Activated T-cell treated with anti-CD3 and anti-CD28 coated beads for 1 hour (primary cell): Measurements from ENCODE around the gene CADM1.

Experiments
- DNase-seq: peaks from one replicate; pipeline ENCODE4 v3.0.0-alpha.2; 2020; ENCODE audit warnings: low read depth

CADM1 gene

DNA sequence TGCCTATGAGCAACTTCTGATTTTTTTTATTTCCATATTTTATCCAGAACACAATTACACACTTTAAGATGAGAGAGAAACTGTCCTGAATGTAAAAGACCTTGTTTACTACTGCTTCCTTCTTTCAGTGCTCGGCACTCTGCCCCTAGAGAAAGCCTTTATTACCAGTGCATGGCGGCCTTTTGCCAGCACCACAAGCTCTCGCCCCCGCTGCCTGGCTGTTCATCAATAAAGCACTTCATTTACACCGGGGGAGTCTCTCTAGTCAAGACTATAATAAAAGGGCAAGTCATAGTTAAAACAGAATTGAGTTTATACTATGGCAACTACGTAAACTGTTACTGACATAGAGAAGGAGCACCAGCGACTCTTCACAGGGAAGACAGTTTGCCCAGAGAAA, 259.5 kb downstream of the CADM1 start:
- no peak for DNase-seq

- no peak for DNase-seq
Measured at GRCh38 chr11:115244296-115244695, 259.9 kb downstream of the CADM1 start.

DNA sequence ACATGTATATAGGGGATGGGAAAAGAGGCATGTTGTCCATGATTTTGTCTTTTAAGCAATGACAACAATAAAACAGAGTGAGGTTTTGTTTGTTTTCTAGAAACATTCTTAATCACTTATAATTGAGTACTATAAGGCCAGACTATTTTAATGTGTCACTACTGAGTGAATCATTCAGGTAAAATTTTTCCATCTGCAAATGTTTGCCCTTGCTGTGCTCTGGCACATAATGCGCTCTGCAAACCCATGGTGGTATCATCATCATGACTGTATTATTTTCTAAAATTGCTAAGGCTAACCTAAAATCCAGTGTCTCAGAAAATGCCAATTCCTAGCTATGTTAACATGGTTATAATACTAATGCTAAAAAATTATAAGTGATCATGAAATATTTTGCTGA, 261.2 kb downstream of the CADM1 start:
- DNase-seq: no peak

- DNase-seq: no peak
Measured at GRCh38 chr11:115241899-115242298, 262.3 kb downstream of the CADM1 start.

- DNase-seq: no peak
Measured at GRCh38 chr11:115238791-115239190, 265.4 kb downstream of the CADM1 start.

DNA sequence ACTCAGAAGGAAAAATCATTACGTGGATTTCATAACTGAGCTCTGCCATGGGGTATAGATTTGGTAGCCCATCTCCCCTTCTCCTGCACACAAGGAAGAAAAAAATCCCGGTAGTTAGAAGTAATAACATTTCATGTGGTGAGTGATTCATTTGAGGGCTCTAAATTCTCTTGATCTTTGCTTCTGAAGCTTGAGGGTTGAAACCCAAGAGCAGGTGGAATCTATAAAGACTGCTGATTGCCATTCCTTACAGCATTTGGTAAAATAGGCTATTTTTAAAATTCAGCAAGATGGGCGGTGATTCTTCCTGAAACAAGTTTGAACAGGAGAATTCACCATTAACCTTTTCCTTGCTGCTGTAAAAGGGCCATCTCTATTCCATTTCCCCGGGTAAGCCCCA, 266.1 kb downstream of the CADM1 start:
- DNase-seq: no peak

GRCh38 chr11:115237578-115237977, 266.6 kb downstream of the CADM1 start:
- DNase-seq: no peak

- no peak for DNase-seq
Measured at GRCh38 chr11:115234794-115235193, 269.4 kb downstream of the CADM1 start.

- no peak for DNase-seq
Measured at GRCh38 chr11:115226556-115226955, 277.7 kb downstream of the CADM1 start.

DNA sequence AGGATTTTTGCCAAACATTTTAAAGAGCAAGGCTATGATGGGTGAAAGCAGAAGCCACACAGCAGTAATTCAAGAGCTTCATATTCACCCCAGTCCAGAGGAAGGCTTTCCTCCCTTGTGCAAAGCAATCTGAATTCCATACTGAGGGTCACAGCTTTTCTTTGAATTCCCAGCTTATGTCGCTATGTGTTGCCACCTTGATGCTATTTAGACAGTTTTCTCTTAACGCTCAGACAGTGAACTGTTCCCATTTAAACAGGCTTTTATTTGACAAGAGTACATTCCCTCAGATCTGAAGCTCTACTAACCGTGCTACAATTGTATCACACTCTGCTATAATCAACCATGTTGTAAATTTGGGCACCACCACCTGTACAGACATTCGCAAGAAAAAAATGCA, 279.7 kb downstream of the CADM1 start:
- no peak for DNase-seq

DNA sequence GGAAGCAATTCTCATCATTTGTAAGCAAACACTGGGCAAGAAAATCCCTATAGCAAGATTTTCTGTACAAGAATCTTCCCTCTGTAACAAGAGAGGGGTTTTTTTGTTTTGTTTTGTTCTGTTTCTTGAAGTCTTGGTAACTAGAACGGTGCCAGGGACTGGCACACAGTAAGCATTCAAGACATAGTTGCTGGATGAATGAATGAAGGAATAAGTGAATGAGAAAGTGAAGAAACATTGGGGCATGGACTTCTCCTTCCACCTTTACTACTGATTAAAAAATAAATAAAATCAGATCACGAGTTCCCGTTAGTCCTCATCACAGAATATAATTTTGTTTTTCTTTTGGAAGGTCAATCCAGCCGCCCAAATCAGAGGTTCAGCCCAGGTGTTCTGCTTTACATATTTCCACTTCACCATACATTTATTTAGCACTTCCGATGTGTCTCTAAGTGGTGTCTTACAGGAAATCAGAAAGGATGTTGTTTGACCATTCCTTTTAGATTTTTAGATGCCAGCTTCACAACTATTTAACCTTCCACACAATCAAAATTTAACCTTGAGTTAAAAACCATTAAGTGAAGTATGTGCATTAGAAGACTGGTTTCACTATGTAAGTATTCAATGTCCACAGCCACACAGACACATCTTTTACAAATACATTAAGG, 281.2 kb downstream of the CADM1 start:
- DNase-seq: no peak

DNA sequence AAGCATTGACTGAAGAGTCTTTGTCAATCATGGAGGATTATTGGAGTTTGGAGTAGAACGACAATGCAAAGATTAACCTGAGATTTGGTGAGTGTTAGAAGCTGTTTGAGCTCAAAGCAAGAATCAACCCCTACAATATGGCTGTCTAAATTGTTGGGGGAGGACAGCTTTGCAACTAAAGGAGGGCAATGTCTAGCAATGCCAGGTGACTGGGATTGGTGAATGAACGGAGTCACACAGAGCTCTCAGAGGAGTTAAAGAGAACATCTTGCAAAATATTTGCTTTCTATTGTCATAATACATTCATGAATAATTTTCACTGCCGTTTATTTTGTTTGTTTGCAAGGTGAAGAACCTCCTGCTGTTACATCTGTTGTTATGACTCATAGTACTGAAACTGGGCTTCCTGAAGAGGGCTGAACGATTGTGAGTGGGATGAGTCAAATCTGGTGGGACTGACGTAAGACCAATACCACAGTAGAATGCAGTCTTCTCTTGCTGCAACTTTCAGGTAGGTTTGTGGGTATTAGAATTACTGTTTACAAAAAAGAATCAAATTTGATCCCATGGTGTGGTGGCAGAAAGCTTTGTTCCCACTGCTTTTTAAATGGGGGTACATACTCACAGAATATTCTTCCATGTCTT, 281.9 kb downstream of the CADM1 start:
- DNase-seq: no peak

GRCh38 chr11:115221461-115222069, 282.6 kb downstream of the CADM1 start:
- DNase-seq: no peak

GRCh38 chr11:115220911-115221310, 283.3 kb downstream of the CADM1 start:
- DNase-seq: no peak

DNA sequence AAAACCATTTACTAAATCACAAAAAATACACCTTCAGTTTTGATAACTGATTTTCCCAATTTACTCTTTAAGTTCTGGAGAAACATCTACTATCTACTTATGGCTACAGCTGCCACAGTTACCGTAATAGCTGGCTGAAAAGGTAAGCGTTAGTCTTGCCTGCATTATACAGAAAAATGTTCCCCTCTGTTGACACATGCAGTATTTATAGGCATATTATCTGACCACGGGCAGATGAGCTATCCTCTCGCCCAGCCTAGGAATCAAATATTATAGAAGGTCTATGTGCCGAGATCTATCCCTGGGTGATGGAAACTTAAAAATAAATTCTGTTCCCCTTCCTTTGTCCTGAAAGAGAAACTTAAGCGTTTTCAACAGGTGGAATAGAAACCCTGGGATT, 283.8 kb downstream of the CADM1 start:
- DNase-seq: no peak

GRCh38 chr11:115219376-115219775, 284.8 kb downstream of the CADM1 start:
- DNase-seq: no peak

DNA sequence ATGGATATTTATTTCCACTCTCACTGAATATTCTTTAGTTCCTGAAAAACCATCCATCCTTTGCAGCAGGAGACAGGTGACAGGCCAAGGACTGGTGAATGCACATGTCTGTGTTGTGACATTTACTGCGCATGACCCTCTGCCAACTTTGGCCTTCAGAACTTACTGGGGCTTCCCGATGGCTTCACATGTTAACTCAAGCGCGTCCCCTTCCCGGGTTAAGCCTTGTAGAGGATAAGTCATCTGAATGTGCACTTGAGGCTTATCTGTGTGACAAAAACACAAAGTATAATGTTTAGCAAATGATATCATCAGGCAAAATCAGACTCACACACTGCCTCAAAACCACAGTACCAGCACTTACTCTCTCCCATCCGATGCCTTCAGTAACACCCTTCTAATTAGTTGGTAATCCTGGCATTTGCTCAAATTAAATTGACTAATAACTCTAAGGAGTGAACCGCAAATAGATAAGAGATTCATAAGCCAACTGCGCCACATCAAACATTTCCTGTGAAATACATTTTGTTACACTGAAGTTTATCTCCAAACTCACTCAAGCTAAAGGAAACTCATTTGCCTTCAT, 286.4 kb downstream of the CADM1 start:
- DNase-seq: no peak

GRCh38 chr11:115215694-115216617, 288.3 kb downstream of the CADM1 start:
- no peak for DNase-seq

DNA sequence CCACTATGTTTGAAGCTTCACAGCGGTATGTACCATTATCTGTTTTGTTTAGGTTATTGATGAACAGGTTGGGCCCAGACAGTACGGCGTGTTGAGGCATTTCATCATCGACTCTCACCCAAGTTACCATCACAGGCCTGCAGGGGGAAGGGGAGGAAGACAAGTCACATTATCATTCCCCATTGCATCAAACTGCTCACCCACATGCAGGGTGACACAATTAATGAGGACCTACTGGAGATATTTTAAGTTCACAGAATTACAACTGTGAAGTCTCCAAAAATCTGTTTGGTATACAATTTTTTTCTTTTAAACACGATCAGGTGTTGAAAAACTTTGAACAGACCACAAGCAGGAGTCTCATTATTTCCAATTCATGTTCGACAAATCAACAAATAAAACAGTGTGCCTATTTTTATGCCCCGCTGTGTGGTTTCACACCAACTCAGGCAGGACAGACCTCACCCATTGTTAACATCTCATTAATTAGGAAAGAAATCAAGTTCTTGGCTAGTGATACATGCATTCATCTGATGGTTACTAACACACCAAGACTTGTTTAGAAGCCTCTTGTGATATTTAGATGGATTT, 289.5 kb downstream of the CADM1 start:
- no peak for DNase-seq

DNA sequence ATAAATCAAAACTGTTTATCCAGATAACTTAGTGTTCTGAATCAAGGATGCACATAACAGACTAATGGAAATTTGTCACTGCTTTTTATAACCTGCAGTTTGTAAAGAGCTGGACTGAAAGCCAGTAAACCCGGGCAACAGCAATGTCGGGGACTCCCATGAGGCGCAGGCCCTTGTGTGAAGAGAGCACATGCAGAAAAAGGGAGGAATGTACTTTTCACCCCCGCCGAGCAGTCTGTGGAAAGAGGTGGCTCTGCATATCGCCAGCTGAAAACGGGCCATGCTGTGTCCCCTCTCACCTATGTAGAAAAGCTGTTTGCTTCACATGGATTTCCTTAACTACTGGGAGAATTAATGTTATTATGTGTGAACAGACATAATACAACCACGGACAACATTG, 291.2 kb downstream of the CADM1 start:
- no peak for DNase-seq

DNA sequence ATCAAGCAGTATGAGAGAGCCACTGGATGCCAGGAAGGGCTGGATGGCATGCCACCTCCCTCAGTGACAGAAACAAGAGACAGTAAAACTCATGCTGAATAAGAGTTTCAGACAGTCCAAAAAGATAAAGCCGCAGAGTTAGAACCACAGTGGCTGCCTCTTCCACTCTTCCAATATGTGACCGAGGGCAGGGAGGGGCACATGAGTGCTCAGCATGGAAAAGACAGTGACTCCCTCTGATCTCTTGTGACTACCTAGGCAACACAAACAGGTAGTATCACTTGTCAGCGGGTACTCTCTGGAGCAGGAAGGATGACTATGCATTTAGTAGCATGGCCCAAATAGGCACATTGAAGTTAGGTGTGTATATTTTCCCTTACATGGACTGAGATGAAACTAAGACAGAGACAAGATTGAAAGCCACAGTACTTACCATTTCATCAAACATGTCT, 295.4 kb downstream of the CADM1 start:
- DNase-seq: no peak

GRCh38 chr11:115207916-115208315, 296.3 kb downstream of the CADM1 start:
- no peak for DNase-seq
